Smooth muscle cell (in vitro differentiated cells): Measurements from ENCODE around the gene HPS1. TPM values are rescaled to one million over a fixed set of nuclear protein-coding genes. Genes with fewer than 3 reads are reported as not detected.

ENCODE experiments used
- DNase-seq: peaks from one replicate; lab custom pipeline; 2025; ENCODE audit not compliant: unreplicated experiment; lab: John Stamatoyannopoulos, UW
- H2AFZ ChIP-seq: fragments of 200-600 bp; sonication (generic); 2 replicates; pipeline ENCODE4 v1.6.0; 2016; ENCODE audit warnings: antibody characterized with exemption, low read depth, mild to moderate bottlenecking
- H3F3A ChIP-seq: fragments of 200-600 bp; sonication (generic); 2 replicates; pipeline ENCODE4 v1.6.0; 2017; ENCODE audit warnings: antibody characterized with exemption, low read depth
- H3K27ac ChIP-seq: fragments of 200-600 bp; sonication (generic); 2 replicates; pipeline ENCODE4 v1.5.1; 2016; ENCODE audit warnings: low read depth, mild to moderate bottlenecking
- H3K27me3 ChIP-seq: fragments of 200-600 bp; sonication (generic); 2 replicates; pipeline ENCODE4 v1.6.1; 2016; ENCODE audit warnings: low read depth, mild to moderate bottlenecking
- H3K36me3 ChIP-seq: fragments of 200-600 bp; sonication (generic); 2 replicates; pipeline ENCODE4 v1.5.1; 2016; ENCODE audit warnings: low read depth
- H3K4me1 ChIP-seq: fragments of 200-600 bp; sonication (generic); 2 replicates; pipeline ENCODE4 v1.5.1; 2016; ENCODE audit warnings: low read depth
- H3K4me2 ChIP-seq: fragments of 200-600 bp; sonication (generic); 2 replicates; pipeline ENCODE4 v1.6.0; 2016; ENCODE audit warnings: mild to moderate bottlenecking
- H3K4me3 ChIP-seq: fragments of 200-600 bp; sonication (generic); 2 replicates; pipeline ENCODE4 v1.5.1; 2016; ENCODE audit warnings: mild to moderate bottlenecking
- H3K79me2 ChIP-seq: fragments of 200-600 bp; sonication (generic); 2 replicates; pipeline ENCODE4 v1.6.0; 2016; ENCODE audit warnings: low read depth, mild to moderate bottlenecking
- H3K9ac ChIP-seq: fragments of 200-600 bp; sonication (generic); 2 replicates; pipeline ENCODE4 v1.6.0; 2016; ENCODE audit warnings: low read depth
- H3K9me3 ChIP-seq: fragments of 200-600 bp; sonication (generic); replicated peaks from 2 replicates; pipeline ENCODE4 v1.5.1; 2016; ENCODE audit warnings: low read depth
- H4K20me1 ChIP-seq: fragments of 200-600 bp; sonication (generic); 2 replicates; pipeline ENCODE4 v1.6.0; 2016; ENCODE audit warnings: low read depth
- CTCF ChIP-seq: fragments of 200-600 bp; sonication (generic); IDR thresholded peaks from 2 replicates; pipeline ENCODE4 v1.5.1; 2017; ENCODE audit warnings: borderline replicate concordance, mild to moderate bottlenecking, antibody characterized with exemption; ENCODE audit not compliant: insufficient read depth, poor library complexity, severe bottlenecking
- WGBS: methylation state at CpG from one replicate; pipeline ENCODE4 v1.1.7; 2016; ENCODE audit warnings: low lambda C conversion rate; 5-methylcytosine and 5-hydroxymethylcytosine counted together
- polyA plus RNA-seq: library from polyadenylated mRNA; unstranded; fragments of >200 nt; fragmentation: Nextera tagmentation; extraction: Ambion mirVana; gene quantifications from 2 replicates; pipeline ENCODE4 v1.2.1, GENCODE V29; 2016
- total RNA-seq: library from RNA; depleted of rRNA; stranded (reverse); fragments of >200 nt; gene quantifications from 2 replicates; pipeline ENCODE4 v1.2.3, GENCODE V29; 2014

Gene HPS1
- total and polyA plus RNA-seq, 2 experiments from 2014 or later: 11.5 to 35.6 TPM

DNA sequence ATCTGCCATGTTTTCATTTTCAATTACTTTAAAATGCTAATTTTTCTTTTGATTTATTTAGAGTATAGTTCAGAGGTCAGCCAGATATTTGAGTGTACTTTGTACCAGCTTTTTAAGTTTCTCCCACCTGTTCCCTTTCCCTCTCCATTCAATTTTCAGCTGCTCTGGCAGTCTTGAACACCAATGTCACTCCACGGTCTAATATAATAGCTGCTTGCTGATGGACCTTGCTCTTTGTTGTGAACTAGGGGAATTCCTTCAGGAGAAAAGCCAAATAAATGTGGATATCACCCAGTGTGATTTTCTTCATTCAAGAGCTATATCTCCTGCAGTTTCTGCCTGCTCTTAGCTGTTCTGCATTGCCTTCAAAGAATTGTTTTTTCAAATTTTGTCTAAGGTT is 3.9 kb upstream of the HPS1 start:
- no peak overlapping the region for H3K9ac ChIP-seq
- no peak overlapping the region for H3K4me3 ChIP-seq
- H3K27me3 ChIP-seq: no peaks in the 10 kb centered on the region
- H3K27ac ChIP-seq: no peak overlapping the region
- no peak for DNase-seq
- no peaks in the 10 kb centered on the region for H3K36me3 ChIP-seq
- no peaks in the 10 kb centered on the region for H4K20me1 ChIP-seq
- 85% methylated on average over 1 of the region's 1 CpG for WGBS
- H3K79me2 ChIP-seq: no peaks in the 10 kb centered on the region
- H2AFZ ChIP-seq: no peak overlapping the region
- H3K4me1 ChIP-seq: no peaks in the 10 kb centered on the region
- no peak overlapping the region for H3K4me2 ChIP-seq
- H3F3A ChIP-seq: no peaks in the 10 kb centered on the region
- no peak for TF ChIP-seq CTCF
- H3K9me3 ChIP-seq: no peaks in the 10 kb centered on the region

DNA sequence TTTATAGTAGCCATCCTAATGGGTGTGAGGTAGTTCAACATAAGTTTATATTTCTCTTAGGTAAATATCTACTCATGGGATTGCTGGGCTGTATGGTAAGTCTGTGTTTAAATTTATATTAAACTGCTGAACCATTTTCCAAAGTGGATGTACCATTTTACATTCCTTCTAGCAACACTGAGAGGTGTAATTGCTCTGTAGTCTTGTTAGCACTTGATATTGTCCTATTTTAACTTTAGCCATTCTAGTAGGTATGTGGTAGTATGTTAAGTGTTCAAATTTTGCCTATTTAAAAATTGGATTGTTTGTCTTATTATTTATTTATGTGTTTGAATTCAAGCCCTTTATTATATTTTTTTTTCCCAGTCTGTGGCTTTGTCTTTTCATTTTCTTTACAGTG is 2.6 kb upstream of the HPS1 start:
- no peak overlapping the region for H3K9ac ChIP-seq
- no peaks in the 10 kb centered on the region for H3K36me3 ChIP-seq
- H4K20me1 ChIP-seq: no peaks in the 10 kb centered on the region
- H3K4me3 ChIP-seq: no peak overlapping the region
- no peak overlapping the region for H3K4me2 ChIP-seq
- TF ChIP-seq CTCF: no peak
- H3K79me2 ChIP-seq: no peaks in the 10 kb centered on the region
- H3K27me3 ChIP-seq: no peaks in the 10 kb centered on the region
- H3K9me3 ChIP-seq: no peaks in the 10 kb centered on the region
- no peak overlapping the region for H2AFZ ChIP-seq
- H3F3A ChIP-seq: no peaks in the 10 kb centered on the region
- no peaks in the 10 kb centered on the region for H3K4me1 ChIP-seq
- no peak overlapping the region for H3K27ac ChIP-seq
- no peak for DNase-seq

GRCh38 chr10:98446151-98446660 is 529 bp downstream of the HPS1 start:
- DNase-seq: no peak
- WGBS: 13% methylated on average over 28 of the region's 28 CpGs
- H3K9ac ChIP-seq: peak overlapping the region; percentile 83
- H3K4me1 ChIP-seq: no peaks in the 10 kb centered on the region
- peak overlapping the region; percentile 87 for H3K4me3 ChIP-seq
- peaks cover 5% of the 10 kb centered on the region for H3K36me3 ChIP-seq
- no peaks in the 10 kb centered on the region for H3F3A ChIP-seq
- H3K9me3 ChIP-seq: no peaks in the 10 kb centered on the region
- no peak for TF ChIP-seq CTCF
- peak overlapping the region; percentile 90 for H3K4me2 ChIP-seq
- no peaks in the 10 kb centered on the region for H4K20me1 ChIP-seq
- H2AFZ ChIP-seq: peak overlapping the region; percentile 100
- peak overlapping the region; percentile 57 for H3K27ac ChIP-seq
- H3K79me2 ChIP-seq: no peaks in the 10 kb centered on the region
- no peaks in the 10 kb centered on the region for H3K27me3 ChIP-seq

DNA sequence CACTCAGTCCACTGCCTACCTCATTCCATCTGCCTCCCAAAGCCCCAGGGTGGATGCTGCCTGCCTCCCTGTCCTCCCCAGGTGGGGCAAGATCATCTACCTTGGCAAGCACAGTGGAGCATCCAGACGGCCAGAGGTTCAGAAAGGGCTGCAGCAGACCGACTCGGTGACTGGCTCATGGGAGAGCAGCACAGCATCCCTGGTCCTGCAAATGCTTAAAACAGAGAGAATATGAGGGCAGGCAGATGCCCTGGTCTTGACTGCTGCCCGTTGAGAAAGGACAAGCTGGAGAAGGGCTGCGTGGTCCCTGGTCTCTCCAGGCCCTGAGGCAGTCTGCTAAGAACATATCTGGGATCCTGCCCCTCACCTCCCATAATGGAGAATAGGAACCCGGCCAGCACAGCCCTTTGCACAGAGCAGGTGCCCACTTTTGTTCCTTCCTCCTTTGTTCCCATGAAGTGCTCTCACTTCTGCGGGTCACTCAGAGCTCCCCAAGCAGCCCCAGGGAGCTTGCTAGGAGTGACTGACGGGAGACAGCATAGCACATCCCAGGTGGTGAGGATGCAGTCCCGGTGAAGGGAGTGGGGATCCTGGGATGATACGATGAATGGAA is 1.4 kb downstream of the HPS1 start:
- Histone ChIP-seq H2AFZ (no peak overlapping the region), H4K20me1 (no peaks in the 10 kb centered on the region), H3K79me2 (no peaks in the 10 kb centered on the region), H3K36me3 (peaks cover 8% of the 10 kb centered on the region), H3K4me3 (peak overlapping the region; percentile 87), H3K4me2 (peak overlapping the region; percentile 90), H3K9me3 (no peaks in the 10 kb centered on the region), H3K27me3 (no peaks in the 10 kb centered on the region), H3K9ac (no peak overlapping the region), H3K4me1 (no peaks in the 10 kb centered on the region), H3F3A (no peaks in the 10 kb centered on the region), H3K27ac (peak overlapping the region; percentile 57)
- 94% methylated on average over 10 of the region's 10 CpGs for WGBS
- no peak for TF ChIP-seq CTCF
- DNase-seq: no peak
